ENCODE measurements around the gene AKAP8L. TPM values are rescaled to one million over a fixed set of nuclear protein-coding genes. Genes with fewer than 3 reads are reported as not detected.
"Not testable (repeated sequence)": the region's sequence is repeated elsewhere in the genome, so short reads cannot be mapped to it uniquely, and the experiment has no call there.

Gene AKAP8L
- total RNA-seq, 4 donors from 2014 or later = 129 to 275 (median 247) TPM

GRCh38 chr19:15353908-15354307, 64.9 kb downstream of the AKAP8L start:
- no peak overlapping the region for H3K27ac ChIP-seq
- H3K4me3 ChIP-seq = no peak overlapping the region
- H3K36me3 ChIP-seq = peaks cover 0 to 55% (median 0%) of the 10 kb centered on the region in 3 donors
- no peaks in the 10 kb centered on the region for H3K9me3 ChIP-seq
- DNase-seq = no peak
- TF ChIP-seq CTCF (IDR thresholded peaks at IDR 0.05) (no peak), POLR2A (IDR thresholded peaks at IDR 0.05) (no peak)
- H3K4me1 ChIP-seq = no peaks in the 10 kb centered on the region
- H3K27me3 ChIP-seq = no peaks in the 10 kb centered on the region

GRCh38 chr19:15352535-15352934, 66.3 kb downstream of the AKAP8L start:
- not testable (repeated sequence) for H3K9me3 ChIP-seq, H3K4me3 ChIP-seq, H3K4me1 ChIP-seq, H3K27me3 ChIP-seq, DNase-seq, H3K27ac ChIP-seq
- peaks cover 0 to 41% (median 0%) of the 10 kb centered on the region in 3 donors for H3K36me3 ChIP-seq

- H3K9me3 ChIP-seq, H3K27me3 ChIP-seq, H3K4me1 ChIP-seq, H3K4me3 ChIP-seq, H3K27ac ChIP-seq, H3K36me3 ChIP-seq, DNase-seq: not testable (repeated sequence)
Measured at GRCh38 chr19:15341328-15341727, 77.5 kb downstream of the AKAP8L start.

GRCh38 chr19:15340086-15340485, 78.7 kb downstream of the AKAP8L start:
- no peak for DNase-seq
- Histone ChIP-seq H3K36me3 (peaks cover 0 to 4% (median 0%) of the 10 kb centered on the region in 3 donors), H3K9me3 (no peaks in the 10 kb centered on the region), H3K4me3 (no peak overlapping the region), H3K27ac (no peak overlapping the region), H3K4me1 (no peaks in the 10 kb centered on the region), H3K27me3 (no peaks in the 10 kb centered on the region)
- TF ChIP-seq POLR2A (IDR thresholded peaks at IDR 0.05) = no peak
- no peak for TF ChIP-seq CTCF (IDR thresholded peaks at IDR 0.05)

GRCh38 chr19:15337202-15337601, 81.6 kb downstream of the AKAP8L start:
- Histone ChIP-seq H3K9me3 (no peaks in the 10 kb centered on the region), H3K27ac (no peak overlapping the region), H3K36me3 (no peaks in the 10 kb centered on the region), H3K4me1 (peaks cover 0 to 12% (median 0%) of the 10 kb centered on the region in 4 donors), H3K27me3 (no peaks in the 10 kb centered on the region), H3K4me3 (no peak overlapping the region)
- no peak for DNase-seq
- TF ChIP-seq CTCF (IDR thresholded peaks at IDR 0.05) = no peak
- no peak for TF ChIP-seq POLR2A (IDR thresholded peaks at IDR 0.05)

- H3K27me3 ChIP-seq, DNase-seq, H3K36me3 ChIP-seq, H3K27ac ChIP-seq, H3K9me3 ChIP-seq, H3K4me3 ChIP-seq: not testable (repeated sequence)
- H3K4me1 ChIP-seq = peaks cover 0 to 12% (median 0%) of the 10 kb centered on the region in 4 donors
Measured at GRCh38 chr19:15335992-15336391, 82.8 kb downstream of the AKAP8L start.

- peak within 1 kb of the TSS; percentile 90 to 99 (median 96) for H3K4me3 ChIP-seq
- H3K27ac ChIP-seq = peak within 1 kb of the TSS; percentile 91 to 100 (median 96)
- no peaks in the 10 kb centered on the region for H3K27me3 ChIP-seq
- no peaks in the 10 kb centered on the region for H3K9me3 ChIP-seq
- H3K36me3 ChIP-seq = no peaks in the 10 kb centered on the region
- DNase-seq = peak; percentile 73 to 86 (median 86)
- peaks cover 0 to 46% (median 8%) of the 10 kb centered on the region in 4 donors for H3K4me1 ChIP-seq
- TF ChIP-seq POLR2A (IDR thresholded peaks at IDR 0.05) = peak in 1 of 2 donors; percentile 48
- no peak for TF ChIP-seq CTCF (IDR thresholded peaks at IDR 0.05)
Measured at GRCh38 chr19:15332311-15332996, 86.3 kb downstream of the AKAP8L start, which contains the start of gene BRD4. Gene BRD4, minus strand, starts transcription at chr19:15332539. Its CDS starts 59,440 bp downstream, at chr19:15273099.

Data from Peyer's patch (tissue), 4 donors.